CD4-positive, alpha-beta T cell (primary cell): ENCODE data around the gene ZBTB33. TPM values are rescaled to one million over a fixed set of nuclear protein-coding genes. Genes with fewer than 3 reads are reported as not detected.

Experiments
- ATAC-seq: fragments of 200-7000 bp; cut with Tn5 transposase; one replicate; pipeline ENCODE4 v1.10.0; 2022; ENCODE audit warnings: mild to moderate bottlenecking; ENCODE audit not compliant: poor library complexity
- CTCF ChIA-PET: fragments of 350-600 bp; sonication (Branson Sonifier 250); formaldehyde crosslinking; loops from one replicate; lab custom pipeline; 2021; ENCODE audit warnings: antibody characterized with exemption, inconsistent platforms; lab: Charles Lee
- POLR2A ChIA-PET: fragments of 350-600 bp; sonication (Branson Sonifier 250); formaldehyde crosslinking; loops from one replicate; lab custom pipeline; 2021; ENCODE audit warnings: antibody characterized with exemption, inconsistent platforms; lab: Charles Lee
- DNase-seq, 14 experiments: peaks; one replicate each; pipeline ENCODE4 v3.0.0-alpha.2; 2013 to 2020; ENCODE audit warnings: mixed read lengths in 2 of 14
- H3K27ac ChIP-seq, 2 donors: one replicate each; pipeline versions ENCODE4 v1.5.1 to v1.7.0; 2013; ENCODE audit warnings: low read length in 2 of 2, low read depth in 1 of 2, mild to moderate bottlenecking in 1 of 2
- H3K27me3 ChIP-seq, 2 experiments: 1 replicate in 1 of 2; 2 replicates in 1 of 2; pipeline versions ENCODE4 v1.6.1 to v1.7.0; 2013; ENCODE audit warnings: low read length in 2 of 2, control low read depth in 1 of 2, mild to moderate bottlenecking in 1 of 2, moderate library complexity in 1 of 2; ENCODE audit not compliant: insufficient read depth in 2 of 2, control insufficient read depth in 1 of 2
- H3K36me3 ChIP-seq: one replicate; pipeline ENCODE4 v1.6.1; 2013; ENCODE audit warnings: low read length, control low read depth; ENCODE audit not compliant: insufficient read depth
- H3K4me1 ChIP-seq: one replicate; pipeline ENCODE4 v1.6.1; 2013; ENCODE audit warnings: low read length, control low read depth; ENCODE audit not compliant: insufficient read depth
- H3K4me3 ChIP-seq: one replicate; pipeline ENCODE4 v1.5.1; 2013; ENCODE audit warnings: mild to moderate bottlenecking, low read length, moderate library complexity
- H3K9me3 ChIP-seq, 2 experiments: 1 replicate in 1 of 2; 2 replicates in 1 of 2; pipeline versions ENCODE4 v1.6.1 to v1.7.0; 2013; ENCODE audit warnings: low read length in 2 of 2, mild to moderate bottlenecking in 2 of 2, control low read depth in 1 of 2, moderate library complexity in 1 of 2; ENCODE audit not compliant: control insufficient read depth in 1 of 2, insufficient read depth in 1 of 2
- H3K27ac Mint-ChIP-seq: one replicate; pipeline ENCODE4 v1.8.0; 2020; ENCODE audit warnings: mixed read lengths
- H3K27me3 Mint-ChIP-seq: one replicate; pipeline ENCODE4 v1.8.0; 2021; ENCODE audit warnings: mixed read lengths
- H3K36me3 Mint-ChIP-seq: one replicate; pipeline ENCODE4 v1.8.0; 2021; ENCODE audit warnings: low read depth, mixed read lengths
- H3K4me1 Mint-ChIP-seq: one replicate; pipeline ENCODE4 v1.8.0; 2021; ENCODE audit warnings: low read depth, mixed read lengths
- H3K4me3 Mint-ChIP-seq: one replicate; pipeline ENCODE4 v1.8.0; 2020; ENCODE audit warnings: mild to moderate bottlenecking, mixed read lengths
- H3K9me3 Mint-ChIP-seq: one replicate; pipeline ENCODE4 v1.8.0; 2020; ENCODE audit warnings: mixed read lengths
- intact Hi-C, 2 experiments: fragments of 100-400 bp; cut with DNase I in 1 of 2; cut with micrococcal nuclease in 1 of 2; formaldehyde crosslinking; loops; one replicate each; pipeline versions ENCODE4 v1.15.1 to v1.9.0; 2023 to 2025; cut with DNase I, micrococcal nuclease
- total RNA-seq, 174 experiments: library from RNA in 2 of 174; stranded (reverse) in 2 of 174; gene quantifications; one replicate each; pipeline ENCODE4 v1.2.3 and lab custom pipeline; 2021 to 2026
- TF ChIP-seq, protein P1 (sequence below): fragments of 200-600 bp; IDR thresholded peaks from one replicate; pipeline ENCODE4 v1.8.0; 2022; ENCODE audit warnings: antibody characterized with exemption, mild to moderate bottlenecking

ZBTB33 gene
- total RNA-seq, 2 experiments from 2014 or later, result 31.6 to 32.7 TPM

DNA sequence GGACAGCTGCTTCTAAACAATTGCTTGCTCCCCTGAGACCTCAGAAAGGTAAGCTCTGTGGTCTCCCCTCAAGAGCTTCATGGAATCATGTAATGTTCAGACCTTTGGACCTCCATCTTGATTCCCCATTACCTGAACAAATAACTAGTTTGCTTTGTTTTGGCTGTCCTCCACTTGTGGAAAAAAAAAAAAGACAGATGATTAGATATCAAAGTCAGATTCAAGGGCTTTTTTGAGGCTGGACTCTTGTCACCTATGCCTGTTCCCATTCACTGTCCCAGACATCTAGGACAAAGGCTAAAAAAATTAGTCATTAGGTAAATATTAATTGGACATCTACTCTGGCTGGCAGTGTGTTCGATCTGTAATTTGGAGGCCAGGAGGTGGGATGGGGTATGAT, 47.3 kb downstream of the ZBTB33 start:
- TF ChIP-seq, protein P1, sequence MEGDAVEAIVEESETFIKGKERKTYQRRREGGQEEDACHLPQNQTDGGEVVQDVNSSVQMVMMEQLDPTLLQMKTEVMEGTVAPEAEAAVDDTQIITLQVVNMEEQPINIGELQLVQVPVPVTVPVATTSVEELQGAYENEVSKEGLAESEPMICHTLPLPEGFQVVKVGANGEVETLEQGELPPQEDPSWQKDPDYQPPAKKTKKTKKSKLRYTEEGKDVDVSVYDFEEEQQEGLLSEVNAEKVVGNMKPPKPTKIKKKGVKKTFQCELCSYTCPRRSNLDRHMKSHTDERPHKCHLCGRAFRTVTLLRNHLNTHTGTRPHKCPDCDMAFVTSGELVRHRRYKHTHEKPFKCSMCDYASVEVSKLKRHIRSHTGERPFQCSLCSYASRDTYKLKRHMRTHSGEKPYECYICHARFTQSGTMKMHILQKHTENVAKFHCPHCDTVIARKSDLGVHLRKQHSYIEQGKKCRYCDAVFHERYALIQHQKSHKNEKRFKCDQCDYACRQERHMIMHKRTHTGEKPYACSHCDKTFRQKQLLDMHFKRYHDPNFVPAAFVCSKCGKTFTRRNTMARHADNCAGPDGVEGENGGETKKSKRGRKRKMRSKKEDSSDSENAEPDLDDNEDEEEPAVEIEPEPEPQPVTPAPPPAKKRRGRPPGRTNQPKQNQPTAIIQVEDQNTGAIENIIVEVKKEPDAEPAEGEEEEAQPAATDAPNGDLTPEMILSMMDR, result no peak
- Mint-ChIP-seq H3K4me1 (peaks cover 30% of the 10 kb centered on the region), H3K27ac (no peak overlapping the region), H3K9me3 (no peaks in the 10 kb centered on the region), H3K27me3 (no peaks in the 10 kb centered on the region), H3K36me3 (no peaks in the 10 kb centered on the region), H3K4me3 (no peak overlapping the region)
- ChIA-PET CTCF (interaction anchor here (0.7 to 1.4 kb wide), 2 partner anchors 12 to 22 kb away, joined by 3 read pairs; no protein-coding TSS in a partner anchor), POLR2A (interaction anchor here (0.9 to 1.0 kb wide), 2 partner anchors 11 to 47 kb away, joined by 3 to 4 read pairs; no protein-coding TSS in a partner anchor)
- Histone ChIP-seq H3K27ac (no peak overlapping the region), H3K4me1 (peaks cover 16% of the 10 kb centered on the region), H3K9me3 (no peaks in the 10 kb centered on the region), H3K36me3 (no peaks in the 10 kb centered on the region), H3K27me3 (no peaks in the 10 kb centered on the region), H3K4me3 (no peak overlapping the region)
- ATAC-seq, result no peak
- intact Hi-C loops, result no loop called here
- no peak for DNase-seq

DNA sequence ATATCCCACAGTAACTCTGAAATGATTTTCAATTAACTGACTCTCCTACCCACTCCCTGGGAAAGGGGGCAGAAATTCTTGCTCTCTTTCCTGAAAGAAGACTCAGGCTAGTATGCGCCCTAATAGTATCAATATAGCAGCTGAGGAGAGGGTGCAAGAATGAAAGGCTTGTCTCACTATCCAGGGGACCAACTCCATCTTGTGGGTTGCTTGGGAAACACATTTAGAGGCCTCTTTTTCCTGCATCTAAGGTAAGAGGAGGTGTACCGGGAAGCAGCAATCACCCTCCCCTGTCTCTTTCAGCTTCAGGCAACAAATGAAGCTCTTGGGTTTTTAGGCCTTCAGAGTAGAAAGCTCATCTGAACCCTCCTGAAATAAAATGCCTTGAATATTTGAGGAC, 49.3 kb downstream of the ZBTB33 start:
- POLR2A ChIA-PET, result interaction anchor here (1.0 kb wide), 1 partner anchor 10 kb away, joined by 3 read pairs; no protein-coding TSS in a partner anchor
- Mint-ChIP-seq H3K27ac (no peak overlapping the region), H3K36me3 (no peaks in the 10 kb centered on the region)

DNA sequence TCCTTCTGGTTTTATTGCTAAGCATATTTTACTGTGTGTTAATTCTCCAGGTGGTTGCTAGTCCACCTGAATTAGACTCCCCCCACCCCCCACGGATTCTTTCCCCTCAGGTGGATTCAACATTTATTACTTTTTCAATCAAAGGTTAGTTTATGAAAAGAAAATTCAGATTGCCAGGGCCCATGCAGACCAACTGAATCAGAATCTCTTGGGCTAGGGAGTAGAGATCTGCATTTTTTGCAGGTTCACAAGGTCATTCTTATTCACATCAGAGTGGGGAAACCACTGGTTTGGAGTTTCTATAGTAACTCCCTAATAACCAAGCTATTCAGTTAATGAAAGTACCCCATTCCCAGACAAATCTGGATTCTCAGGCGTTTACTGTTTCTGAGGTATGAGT, 50.9 kb downstream of the ZBTB33 start:
- H3K27me3 ChIP-seq, result no peaks in the 10 kb centered on the region
- POLR2A ChIA-PET, result interaction anchor here (1.8 to 2.0 kb wide), 2 partner anchors 32 to 51 kb away, joined by 6 to 10 read pairs; partner anchors contain the start of gene ZBTB33
- no peaks in the 10 kb centered on the region for H3K9me3 ChIP-seq
- CTCF ChIA-PET, result interaction anchor here (1.2 to 1.4 kb wide), 2 partner anchors 10 to 51 kb away, joined by 3 to 4 read pairs; partner anchors contain the start of gene ZBTB33
- no peaks in the 10 kb centered on the region for H3K36me3 ChIP-seq
- no peak overlapping the region for H3K27ac ChIP-seq
- Mint-ChIP-seq H3K4me3 (no peak overlapping the region), H3K4me1 (peaks cover 15% of the 10 kb centered on the region), H3K27ac (no peak overlapping the region), H3K27me3 (peaks cover 3% of the 10 kb centered on the region), H3K36me3 (no peaks in the 10 kb centered on the region), H3K9me3 (no peaks in the 10 kb centered on the region)
- DNase-seq, result no peak
- ATAC-seq, result no peak
- no peak overlapping the region for H3K4me3 ChIP-seq
- TF ChIP-seq, protein P1, result no peak
- peaks cover 13% of the 10 kb centered on the region for H3K4me1 ChIP-seq
- intact Hi-C loops, result no loop called here

More for the DNA sequence above, 49.3 kb downstream of the ZBTB33 start:
- CTCF ChIA-PET, result no interaction called here
- Mint-ChIP-seq H3K27me3 (no peaks in the 10 kb centered on the region), H3K4me1 (peaks cover 17% of the 10 kb centered on the region), H3K4me3 (no peak overlapping the region), H3K9me3 (no peaks in the 10 kb centered on the region)
- DNase-seq, result no peak
- no peak overlapping the region for H3K4me3 ChIP-seq
- no peak overlapping the region for H3K27ac ChIP-seq
- intact Hi-C loops, result no loop called here
- TF ChIP-seq, protein P1, result no peak
- no peaks in the 10 kb centered on the region for H3K9me3 ChIP-seq
- H3K36me3 ChIP-seq, result no peaks in the 10 kb centered on the region
- H3K27me3 ChIP-seq, result no peaks in the 10 kb centered on the region
- no peak for ATAC-seq
- peaks cover 18% of the 10 kb centered on the region for H3K4me1 ChIP-seq
